Measurements from ENCODE around the gene KRTCAP3. TPM values are rescaled to one million over a fixed set of nuclear protein-coding genes. Genes with fewer than 3 reads are reported as not detected.

Gene KRTCAP3
- total RNA-seq, 1 donor from 2014 or later = 18.8 TPM

- no peaks in the 10 kb centered on the region for H3K27me3 ChIP-seq (ENCODE audit: low read depth)
- DNase-seq (no peak), ATAC-seq (no peak)
- peaks cover 34% of the 10 kb centered on the region for H3K36me3 ChIP-seq
- no peak overlapping the region for H3K4me3 ChIP-seq
- no peak for TF ChIP-seq CTCF (IDR thresholded peaks at IDR 0.05)
- intact Hi-C loops (cut with DNase I) = no loop called here
- H3K4me1 ChIP-seq = peaks cover 42% of the 10 kb centered on the region
- no peaks in the 10 kb centered on the region for H3K9me3 ChIP-seq
- no peak overlapping the region for H3K27ac ChIP-seq
These were observed 10.8 kb upstream of the KRTCAP3 start for GRCh38 chr2:27431395-27431794.

- no peak for TF ChIP-seq CTCF (IDR thresholded peaks at IDR 0.05)
- Histone ChIP-seq H3K36me3 (peaks cover 77% of the 10 kb centered on the region), H3K27ac (no peak overlapping the region), H3K9me3 (no peaks in the 10 kb centered on the region), H3K27me3 (ENCODE audit: low read depth) (no peaks in the 10 kb centered on the region), H3K4me1 (peaks cover 28% of the 10 kb centered on the region), H3K4me3 (no peak overlapping the region)
- ATAC-seq (no peak), DNase-seq (no peak)
- intact Hi-C loops (cut with DNase I) = no loop called here
These were observed 6.6 kb upstream of the KRTCAP3 start for GRCh38 chr2:27435628-27436027.

GRCh38 chr2:27441226-27441926, 805 bp upstream of the KRTCAP3 start:
- DNase-seq = no peak
- no peak for ATAC-seq
- H3K36me3 ChIP-seq = peaks cover 74% of the 10 kb centered on the region

GRCh38 chr2:27442920-27443282, 720 bp downstream of the KRTCAP3 start:
- DNase-seq (no peak), ATAC-seq (peak; percentile 20 to 22)
- TF ChIP-seq CTCF (IDR thresholded peaks at IDR 0.05) = no peak
- intact Hi-C loops (cut with DNase I) = no loop called here
- Histone ChIP-seq H3K27me3 (ENCODE audit: low read depth) (no peaks in the 10 kb centered on the region), H3K4me3 (peak overlapping the region; percentile 49), H3K4me1 (no peaks in the 10 kb centered on the region), H3K36me3 (peaks cover 66% of the 10 kb centered on the region), H3K9me3 (no peaks in the 10 kb centered on the region), H3K27ac (peak overlapping the region; percentile 53)

More at GRCh38 chr2:27441226-27441926, 805 bp upstream of the KRTCAP3 start:
- no peaks in the 10 kb centered on the region for H3K4me1 ChIP-seq
- no peaks in the 10 kb centered on the region for H3K9me3 ChIP-seq
- intact Hi-C loops (cut with DNase I) = no loop called here
- TF ChIP-seq CTCF (IDR thresholded peaks at IDR 0.05) = no peak
- H3K4me3 ChIP-seq = no peak overlapping the region
- H3K27me3 ChIP-seq (ENCODE audit: low read depth) = no peaks in the 10 kb centered on the region
- H3K27ac ChIP-seq = no peak overlapping the region

- DNase-seq (no peak), ATAC-seq (no peak)
- no peak for TF ChIP-seq CTCF (IDR thresholded peaks at IDR 0.05)
- intact Hi-C loops (cut with DNase I) = no loop called here
- Histone ChIP-seq H3K36me3 (peaks cover 66% of the 10 kb centered on the region), H3K4me3 (no peak overlapping the region), H3K27me3 (ENCODE audit: low read depth) (no peaks in the 10 kb centered on the region), H3K4me1 (no peaks in the 10 kb centered on the region), H3K9me3 (no peaks in the 10 kb centered on the region), H3K27ac (peak overlapping the region; percentile 71)
These were observed 3.0 kb downstream of the KRTCAP3 start for GRCh38 chr2:27445155-27445554.
